Osteoblast (primary cell): ENCODE results near the gene CATSPERE. TPM values are rescaled to one million over a fixed set of nuclear protein-coding genes. Genes with fewer than 3 reads are reported as not detected.
"Not testable (repeated sequence)": the region's sequence is repeated elsewhere in the genome, so short reads cannot be mapped to it uniquely, and the experiment has no call there.

ENCODE experiments used
- DNase-seq: peaks from one replicate; pipeline ENCODE4 v3.0.0; 2011; ENCODE audit warnings: low spot score, mixed read lengths; ENCODE audit not compliant: insufficient read length; ENCODE audit errors: missing footprints
- H2AFZ ChIP-seq: 2 replicates; pipeline ENCODE4 v1.6.0; 2011; ENCODE audit warnings: mild to moderate bottlenecking, low read length
- H3K27ac ChIP-seq: 2 replicates; pipeline ENCODE4 v1.5.1; 2011; ENCODE audit warnings: mild to moderate bottlenecking, low read depth, low read length, moderate library complexity
- H3K27me3 ChIP-seq: 2 replicates; pipeline ENCODE4 v1.6.0; 2012; ENCODE audit warnings: mild to moderate bottlenecking, control low read depth, inconsistent platforms, low read length, moderate library complexity; ENCODE audit not compliant: insufficient read depth
- H3K36me3 ChIP-seq: 2 replicates; pipeline ENCODE4 v1.5.1; 2011; ENCODE audit warnings: mild to moderate bottlenecking, low read length, control low read depth, moderate library complexity; ENCODE audit not compliant: insufficient read depth
- H3K4me1 ChIP-seq: 2 replicates; pipeline ENCODE4 v1.5.1; 2011; ENCODE audit warnings: mild to moderate bottlenecking, low read length, control low read depth, moderate library complexity; ENCODE audit not compliant: insufficient read depth
- H3K4me2 ChIP-seq: 2 replicates; pipeline ENCODE4 v1.6.0; 2011; ENCODE audit warnings: mild to moderate bottlenecking, low read length; ENCODE audit not compliant: insufficient read depth
- H3K4me3 ChIP-seq: fragments of 200-600 bp; sonication (generic); 3 replicates; pipeline ENCODE4 v1.5.1; 2012; ENCODE audit warnings: mild to moderate bottlenecking, low read length, inconsistent platforms; ENCODE audit not compliant: insufficient read depth
- H3K79me2 ChIP-seq: 2 replicates; pipeline ENCODE4 v1.6.0; 2012; ENCODE audit warnings: mild to moderate bottlenecking, low read length, control low read depth, inconsistent platforms; ENCODE audit not compliant: insufficient read depth
- H3K9me3 ChIP-seq: 2 replicates; pipeline ENCODE4 v1.5.1; 2011; ENCODE audit warnings: low read depth, low read length, control low read depth
- H4K20me1 ChIP-seq: 2 replicates; pipeline ENCODE4 v1.6.0; 2012; ENCODE audit warnings: mild to moderate bottlenecking, low read length, control low read depth; ENCODE audit not compliant: insufficient read depth
- total RNA-seq: library from RNA; depleted of rRNA; stranded (reverse); fragments of >200 nt; gene quantifications from 2 replicates; pipeline ENCODE4 v1.2.3, GENCODE V29; 2012
- TF ChIP-seq, protein P1 (sequence below): IDR thresholded peaks from 2 replicates; pipeline ENCODE4 v1.5.1; 2011; ENCODE audit warnings: mild to moderate bottlenecking, low read depth, low read length, moderate library complexity; ENCODE audit errors: extremely low read depth

Gene CATSPERE
- total RNA-seq, 1 donor = 1.4 TPM

DNA sequence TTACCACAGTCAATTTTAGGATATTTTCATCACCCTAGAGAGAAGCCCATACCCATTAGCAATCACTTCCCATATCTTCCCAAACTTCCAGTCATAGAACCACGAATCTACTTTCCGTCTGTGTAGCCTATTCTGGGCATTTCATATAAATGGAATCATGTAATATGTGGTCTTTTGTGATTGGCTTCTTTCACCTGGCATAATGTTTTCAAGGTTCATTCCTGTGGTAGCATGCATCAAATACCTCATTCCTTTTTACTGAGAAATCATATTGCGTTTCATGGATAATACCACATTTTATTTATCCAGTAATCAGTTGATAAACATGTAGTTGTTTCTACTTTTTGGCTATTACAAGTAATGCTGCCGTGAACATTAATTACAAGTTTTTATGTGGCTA, 213.4 kb downstream of the CATSPERE start:
- Histone ChIP-seq H3K79me2 (peaks cover 59% of the 10 kb centered on the region), H3K4me3 (no peak overlapping the region), H3K4me1 (peaks cover 9% of the 10 kb centered on the region), H2AFZ (no peak overlapping the region), H3K36me3 (no peaks in the 10 kb centered on the region), H3K4me2 (no peak overlapping the region), H3K27ac (peak overlapping the region; percentile 54), H3K27me3 (no peaks in the 10 kb centered on the region), H3K9me3 (no peaks in the 10 kb centered on the region), H4K20me1 (no peaks in the 10 kb centered on the region)
- TF ChIP-seq, protein P1, sequence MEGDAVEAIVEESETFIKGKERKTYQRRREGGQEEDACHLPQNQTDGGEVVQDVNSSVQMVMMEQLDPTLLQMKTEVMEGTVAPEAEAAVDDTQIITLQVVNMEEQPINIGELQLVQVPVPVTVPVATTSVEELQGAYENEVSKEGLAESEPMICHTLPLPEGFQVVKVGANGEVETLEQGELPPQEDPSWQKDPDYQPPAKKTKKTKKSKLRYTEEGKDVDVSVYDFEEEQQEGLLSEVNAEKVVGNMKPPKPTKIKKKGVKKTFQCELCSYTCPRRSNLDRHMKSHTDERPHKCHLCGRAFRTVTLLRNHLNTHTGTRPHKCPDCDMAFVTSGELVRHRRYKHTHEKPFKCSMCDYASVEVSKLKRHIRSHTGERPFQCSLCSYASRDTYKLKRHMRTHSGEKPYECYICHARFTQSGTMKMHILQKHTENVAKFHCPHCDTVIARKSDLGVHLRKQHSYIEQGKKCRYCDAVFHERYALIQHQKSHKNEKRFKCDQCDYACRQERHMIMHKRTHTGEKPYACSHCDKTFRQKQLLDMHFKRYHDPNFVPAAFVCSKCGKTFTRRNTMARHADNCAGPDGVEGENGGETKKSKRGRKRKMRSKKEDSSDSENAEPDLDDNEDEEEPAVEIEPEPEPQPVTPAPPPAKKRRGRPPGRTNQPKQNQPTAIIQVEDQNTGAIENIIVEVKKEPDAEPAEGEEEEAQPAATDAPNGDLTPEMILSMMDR = no peak
- DNase-seq = no peak

DNA sequence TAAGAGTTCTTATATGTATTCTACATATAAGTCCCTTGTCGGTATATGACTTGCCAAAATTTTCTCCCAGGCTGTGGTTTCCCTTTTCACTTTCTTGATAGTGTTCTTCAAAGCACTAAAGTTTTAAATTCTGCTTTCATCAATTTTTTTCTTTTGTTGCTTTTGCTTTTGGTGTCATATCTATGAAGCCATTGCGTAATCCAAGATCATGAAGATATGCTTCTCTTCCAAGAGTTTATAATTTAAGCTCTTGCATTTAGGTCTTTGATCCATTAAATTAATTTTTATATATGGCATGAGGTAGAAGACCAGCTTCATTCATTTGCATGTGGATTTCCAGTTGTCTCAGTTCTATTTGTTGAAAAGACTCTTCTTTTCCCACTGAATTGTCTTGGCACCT, 214.1 kb downstream of the CATSPERE start:
- no peak for DNase-seq
- peaks cover 9% of the 10 kb centered on the region for H3K4me1 ChIP-seq
- H4K20me1 ChIP-seq = no peaks in the 10 kb centered on the region
- H3K27ac ChIP-seq = no peak overlapping the region
- H3K36me3 ChIP-seq = no peaks in the 10 kb centered on the region
- peaks cover 60% of the 10 kb centered on the region for H3K79me2 ChIP-seq
- no peak overlapping the region for H3K4me2 ChIP-seq
- H3K9me3 ChIP-seq = no peaks in the 10 kb centered on the region
- H3K4me3 ChIP-seq = no peak overlapping the region
- TF ChIP-seq, protein P1 = no peak
- no peak overlapping the region for H2AFZ ChIP-seq
- no peaks in the 10 kb centered on the region for H3K27me3 ChIP-seq

DNA sequence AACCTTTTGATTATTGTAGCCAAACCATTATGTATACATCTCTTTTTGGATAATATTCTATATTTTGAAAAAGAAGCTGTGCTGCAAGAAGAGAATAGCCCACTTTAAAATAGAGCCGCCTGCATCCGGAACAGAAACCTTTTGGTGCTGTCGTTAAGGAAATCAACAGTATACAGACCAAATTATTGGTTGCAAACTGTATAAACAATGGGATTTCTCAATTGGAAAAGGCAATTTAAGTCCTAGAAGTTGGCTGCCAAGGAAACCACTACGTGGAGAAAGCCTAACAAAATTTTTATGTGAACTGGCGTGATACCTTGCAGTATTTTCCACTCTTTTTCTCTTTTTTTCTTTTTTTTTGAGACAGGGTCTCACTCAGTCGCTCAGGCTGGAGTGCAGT, 217.6 kb downstream of the CATSPERE start:
- no peak overlapping the region for H3K27ac ChIP-seq
- H3K79me2 ChIP-seq = peaks cover 66% of the 10 kb centered on the region
- DNase-seq = no peak
- H2AFZ ChIP-seq = no peak overlapping the region
- no peak overlapping the region for H3K4me3 ChIP-seq
- H4K20me1 ChIP-seq = no peaks in the 10 kb centered on the region
- H3K9me3 ChIP-seq = no peaks in the 10 kb centered on the region
- TF ChIP-seq, protein P1 = no peak
- peaks cover under 1% of the 10 kb centered on the region for H3K4me1 ChIP-seq
- H3K4me2 ChIP-seq = no peak overlapping the region
- no peaks in the 10 kb centered on the region for H3K27me3 ChIP-seq
- H3K36me3 ChIP-seq = no peaks in the 10 kb centered on the region

DNA sequence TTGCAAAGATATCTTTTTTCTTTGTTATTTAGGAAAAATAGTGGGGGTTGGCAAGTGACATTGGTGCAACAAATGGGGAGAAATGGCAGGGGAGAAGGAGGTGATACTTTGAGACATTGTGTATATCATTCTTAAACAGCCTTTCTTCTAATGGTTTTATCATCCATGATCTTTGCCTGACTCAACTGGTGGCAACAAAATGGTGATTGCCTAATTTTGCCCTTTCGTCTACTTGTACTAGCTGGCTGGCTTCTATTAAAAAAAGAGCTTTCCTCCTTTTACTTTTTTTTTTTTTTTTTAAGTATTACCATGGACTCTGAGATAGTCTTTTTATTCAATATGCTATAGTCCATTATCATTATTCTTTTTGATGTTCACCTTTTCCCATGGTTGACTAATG, 219.6 kb downstream of the CATSPERE start:
- Histone ChIP-seq H3K4me3 (no peak overlapping the region), H3K4me2 (no peak overlapping the region), H2AFZ (no peak overlapping the region), H4K20me1 (no peaks in the 10 kb centered on the region), H3K27me3 (no peaks in the 10 kb centered on the region), H3K36me3 (no peaks in the 10 kb centered on the region), H3K9me3 (no peaks in the 10 kb centered on the region), H3K79me2 (peaks cover 51% of the 10 kb centered on the region), H3K27ac (no peak overlapping the region), H3K4me1 (no peaks in the 10 kb centered on the region)
- TF ChIP-seq, protein P1 = no peak
- DNase-seq = no peak

DNA sequence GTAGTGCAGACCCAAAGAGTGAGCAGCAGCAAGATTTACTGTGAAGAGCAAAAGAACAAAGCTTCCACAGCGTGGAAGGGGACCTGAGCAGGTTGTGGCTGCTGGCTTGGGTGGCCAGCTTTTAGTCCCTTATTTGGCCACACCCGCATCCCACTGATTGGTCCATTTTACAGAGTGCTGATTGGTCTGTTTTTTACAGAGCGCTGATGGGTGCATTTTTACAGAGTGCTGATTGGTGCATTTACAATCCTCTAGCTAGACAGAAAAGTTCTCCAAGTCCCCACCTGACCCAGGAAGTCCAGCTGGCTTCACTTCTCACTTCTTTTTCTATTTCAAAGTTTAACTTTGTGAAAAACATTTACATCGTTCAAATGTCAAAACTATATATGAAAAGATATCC, 221.0 kb downstream of the CATSPERE start:
- not testable (repeated sequence) for H3K4me3 ChIP-seq, DNase-seq, H4K20me1 ChIP-seq, H3K4me1 ChIP-seq, H3K27me3 ChIP-seq, H3K4me2 ChIP-seq, H2AFZ ChIP-seq, H3K36me3 ChIP-seq, H3K9me3 ChIP-seq, H3K27ac ChIP-seq
- H3K79me2 ChIP-seq = peaks cover 44% of the 10 kb centered on the region
